AG08396 (cell line): Measurements from ENCODE around the gene LSS.
A peak's percentile ranks its signal among the peaks of the same experiment; 100 is the strongest.
"Not testable (repeated sequence)": the region's sequence is repeated elsewhere in the genome, so short reads cannot be mapped to it uniquely, and the experiment has no call there.

Source experiments
- DNase-seq: peaks from one replicate; pipeline ENCODE4 v3.0.0; 2012; ENCODE audit warnings: low spot score, mixed read lengths

Gene LSS

DNA sequence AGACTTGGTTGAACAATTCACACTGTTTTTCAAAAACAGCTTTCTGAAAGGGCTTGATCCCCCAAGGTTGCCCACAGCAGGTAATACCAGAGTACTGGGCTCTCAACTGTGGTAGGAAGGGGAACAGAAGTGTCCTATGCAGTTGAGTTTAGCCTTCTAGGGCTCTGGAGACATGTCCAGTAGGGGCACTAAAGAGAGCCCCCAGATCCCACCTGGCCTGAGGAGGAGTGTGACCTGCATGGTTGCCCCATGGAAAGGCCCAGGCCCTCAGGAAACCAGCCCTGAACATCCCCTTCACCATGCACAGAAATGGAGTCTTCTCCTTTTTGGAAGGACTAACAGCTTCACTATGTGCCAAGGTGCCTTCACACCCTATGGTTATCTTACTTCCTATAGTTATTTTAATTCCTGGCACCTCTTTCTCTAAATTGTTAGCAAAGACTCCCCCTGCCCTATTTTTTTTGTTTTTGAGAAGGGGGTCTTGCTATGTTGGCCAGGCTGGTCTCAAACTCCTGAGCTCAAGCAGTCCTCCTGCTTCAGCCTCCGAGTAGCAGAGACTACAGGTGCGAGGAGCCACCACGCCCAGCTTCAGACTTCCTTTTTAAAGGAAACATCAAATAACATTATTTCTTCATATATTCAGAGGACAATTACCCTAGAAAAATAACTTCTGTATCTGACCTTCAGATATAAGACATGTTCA lies 16.8 kb upstream of the LSS start:
- no peak for DNase-seq

DNA sequence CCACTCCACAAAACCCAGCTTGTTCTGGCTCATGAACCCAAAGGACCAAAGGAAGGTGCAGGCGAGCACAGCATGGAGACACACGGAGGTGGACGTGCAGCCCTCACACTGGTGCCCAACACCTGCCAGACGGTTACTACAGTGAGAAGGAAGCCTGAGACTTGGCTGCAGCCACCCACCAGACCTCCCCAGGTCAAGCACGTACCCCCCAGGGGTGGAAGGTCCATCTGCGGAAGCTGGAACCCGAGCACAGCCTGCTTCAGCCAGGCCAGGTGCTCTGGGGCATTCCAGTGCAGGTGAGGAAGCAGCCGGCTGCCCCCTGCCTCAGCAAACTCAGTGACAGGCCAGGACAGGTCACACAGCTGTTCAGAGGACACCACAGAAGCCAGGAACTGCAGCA lies 16.0 kb upstream of the LSS start:
- DNase-seq = no peak

DNA sequence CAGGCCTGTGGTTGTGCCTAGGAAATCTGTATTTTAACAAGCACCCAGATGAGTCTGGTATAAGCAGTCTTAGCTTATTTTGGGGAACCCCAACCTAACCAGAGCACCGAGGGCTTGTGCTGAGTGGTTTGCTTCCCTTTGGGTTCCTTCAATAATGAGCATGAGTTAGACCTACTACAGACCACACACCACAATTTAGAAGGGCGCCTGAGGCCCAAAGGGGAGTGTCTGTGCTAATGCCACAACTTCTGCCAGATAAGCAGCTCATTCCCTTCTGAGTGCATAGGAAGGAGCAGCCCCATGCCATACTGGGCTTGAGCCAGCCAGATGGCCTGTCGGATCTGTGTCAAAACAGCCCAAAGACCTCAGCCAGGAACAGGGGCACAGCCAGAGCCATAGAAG lies 15.4 kb upstream of the LSS start:
- DNase-seq = no peak

DNA sequence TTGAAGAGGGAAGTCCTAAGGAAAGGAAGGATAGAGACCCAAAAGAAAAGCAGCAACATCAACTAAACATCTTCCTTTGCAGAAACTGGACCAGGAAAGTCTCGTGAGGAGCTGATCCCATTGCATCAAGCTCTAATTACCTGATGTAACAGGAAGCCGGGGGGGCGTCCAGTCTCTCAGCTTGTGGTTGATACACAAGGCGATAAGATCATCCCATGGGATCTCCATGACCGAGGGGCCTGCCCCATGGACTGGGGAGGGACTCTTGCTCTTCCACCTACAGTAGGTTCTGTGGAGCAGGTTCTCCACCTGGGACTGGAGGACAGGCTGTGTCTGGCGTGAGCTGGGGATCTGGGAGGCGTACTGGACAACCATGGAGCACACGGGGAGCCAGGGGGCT lies 14.8 kb upstream of the LSS start:
- no peak for DNase-seq

DNA sequence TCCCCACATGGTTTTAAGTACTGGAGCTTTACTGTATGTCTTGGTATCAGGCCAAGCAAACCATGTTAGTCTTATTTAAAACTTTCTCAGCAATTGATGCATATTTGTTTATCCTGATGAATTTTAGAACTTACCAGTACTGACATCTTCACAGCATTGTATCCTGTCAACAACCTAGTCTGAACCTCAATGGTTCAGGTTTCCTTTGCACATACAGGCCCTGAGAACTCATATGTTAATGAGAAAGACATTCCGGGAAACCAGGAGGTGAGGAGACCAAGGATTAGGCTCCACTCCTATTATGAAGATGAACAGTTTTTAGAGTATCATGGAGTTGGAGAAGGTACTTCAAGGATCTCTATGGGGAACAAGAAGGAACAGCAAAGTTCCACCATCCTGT lies 13.0 kb upstream of the LSS start:
- not testable (repeated sequence) for DNase-seq

DNA sequence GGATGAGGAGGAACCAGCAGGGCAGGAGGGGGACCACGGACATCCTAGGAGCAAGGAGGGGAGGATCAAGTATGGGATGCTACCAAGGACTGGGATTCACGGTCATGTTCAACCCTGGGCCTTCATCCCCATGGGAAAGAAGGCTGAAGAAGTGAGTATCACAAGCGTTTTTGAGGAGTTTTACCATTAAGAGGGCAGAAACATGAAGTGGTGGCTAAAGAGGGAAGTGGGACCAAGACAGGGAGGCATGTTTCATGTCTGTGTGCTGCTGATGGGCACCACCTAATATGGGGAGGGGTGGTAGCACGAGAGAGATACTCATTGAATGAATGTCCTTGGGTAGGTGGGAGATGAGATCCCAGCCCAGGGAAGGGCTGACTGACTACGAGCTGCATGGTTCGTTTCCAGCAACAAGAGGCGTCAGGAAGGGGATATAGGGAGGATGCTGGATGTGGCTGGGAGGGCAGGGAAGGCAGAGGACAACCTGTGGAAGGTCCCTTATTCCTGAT lies 11.3 kb upstream of the LSS start:
- no peak for DNase-seq

DNA sequence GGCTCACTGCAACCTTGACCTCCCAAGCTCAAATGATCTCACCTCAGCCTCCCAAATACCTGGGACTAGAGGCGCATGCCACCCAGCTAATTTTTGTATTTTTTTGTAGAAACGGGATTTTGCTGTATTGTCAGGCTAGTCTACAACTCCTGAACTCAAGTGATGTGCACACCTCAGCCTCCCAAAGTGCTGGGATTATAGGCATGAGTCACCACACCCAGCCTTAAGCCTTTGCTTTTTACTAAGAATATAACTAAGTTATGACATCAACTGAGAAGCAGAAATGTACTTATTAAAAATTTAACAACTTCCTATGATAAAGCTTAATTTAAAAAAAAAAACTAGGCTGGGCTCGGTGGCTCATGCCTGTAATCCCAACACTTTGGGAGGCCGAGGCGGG lies 8.9 kb upstream of the LSS start:
- DNase-seq = no peak

GRCh38 chr21:46234436-46234950 lies 5.9 kb upstream of the LSS start:
- DNase-seq = no peak

GRCh38 chr21:46229923-46230260 lies 1.3 kb upstream of the LSS start:
- no peak for DNase-seq

DNA sequence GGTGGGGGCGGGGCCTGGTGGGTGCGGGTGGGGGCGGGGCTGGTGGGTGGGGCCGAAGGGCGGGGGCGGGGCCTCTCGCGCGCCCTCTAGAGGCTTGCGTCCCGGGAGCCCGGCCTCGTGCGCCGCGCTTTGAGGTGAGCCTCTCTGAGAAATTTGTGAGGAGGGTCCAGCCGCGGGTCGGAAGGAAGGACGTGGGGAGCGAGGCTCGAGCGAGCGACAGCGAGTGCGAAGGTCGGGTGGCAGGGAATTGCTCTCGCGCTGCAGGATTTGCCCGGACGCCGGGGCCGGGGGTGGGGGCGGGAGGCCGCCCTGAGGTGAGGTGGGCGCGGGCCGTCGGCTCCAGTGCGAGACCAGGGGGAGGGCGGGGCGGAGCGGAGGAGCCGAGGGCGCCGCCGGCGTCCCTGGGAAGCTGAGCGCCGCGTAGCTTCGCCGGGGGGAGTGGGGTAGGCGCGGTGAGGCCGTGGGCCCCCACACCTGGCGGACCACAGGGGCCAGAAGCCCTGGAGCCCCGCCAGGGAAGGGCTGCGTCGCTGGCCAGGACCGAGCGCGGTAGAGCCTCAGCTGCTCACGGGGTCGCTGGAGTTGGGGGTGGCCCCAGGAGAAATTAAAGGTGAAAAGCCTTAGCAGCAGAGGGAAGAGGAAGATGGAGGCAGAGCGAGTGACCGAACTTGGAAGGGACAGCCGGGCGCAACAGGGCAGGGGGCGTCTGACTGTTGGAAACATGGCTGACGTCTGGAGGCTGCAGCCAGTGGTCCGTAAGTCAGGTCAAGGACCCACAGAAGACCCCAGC lies 754 bp upstream of the LSS start:
- DNase-seq = peak; percentile 26

GRCh38 chr21:46227811-46228344 lies 696 bp downstream of the LSS start:
- DNase-seq = no peak

GRCh38 chr21:46226920-46227599 lies 1.5 kb downstream of the LSS start:
- no peak for DNase-seq

GRCh38 chr21:46226146-46226545 lies 2.4 kb downstream of the LSS start:
- DNase-seq = no peak

GRCh38 chr21:46223661-46224060 lies 4.9 kb downstream of the LSS start:
- not testable (repeated sequence) for DNase-seq

DNA sequence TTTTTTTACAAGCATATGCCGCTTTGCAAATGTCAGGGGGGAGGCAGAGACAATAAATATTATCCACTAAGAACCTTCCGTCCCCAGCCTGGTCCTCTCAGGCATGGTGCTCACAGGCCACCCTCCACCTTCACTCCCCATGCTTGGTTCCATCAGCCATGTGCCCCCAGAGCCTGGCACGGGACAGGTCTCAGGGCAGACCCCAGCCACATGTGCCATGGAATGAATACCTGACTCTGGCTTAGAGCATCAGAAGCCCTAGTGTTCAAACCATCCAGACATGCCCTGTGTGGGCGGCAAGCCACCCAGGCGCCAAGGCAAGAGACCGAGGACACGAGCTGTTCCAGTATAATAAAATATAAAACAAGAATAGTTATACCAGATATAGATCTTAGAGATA lies 5.4 kb downstream of the LSS start:
- no peak for DNase-seq

DNA sequence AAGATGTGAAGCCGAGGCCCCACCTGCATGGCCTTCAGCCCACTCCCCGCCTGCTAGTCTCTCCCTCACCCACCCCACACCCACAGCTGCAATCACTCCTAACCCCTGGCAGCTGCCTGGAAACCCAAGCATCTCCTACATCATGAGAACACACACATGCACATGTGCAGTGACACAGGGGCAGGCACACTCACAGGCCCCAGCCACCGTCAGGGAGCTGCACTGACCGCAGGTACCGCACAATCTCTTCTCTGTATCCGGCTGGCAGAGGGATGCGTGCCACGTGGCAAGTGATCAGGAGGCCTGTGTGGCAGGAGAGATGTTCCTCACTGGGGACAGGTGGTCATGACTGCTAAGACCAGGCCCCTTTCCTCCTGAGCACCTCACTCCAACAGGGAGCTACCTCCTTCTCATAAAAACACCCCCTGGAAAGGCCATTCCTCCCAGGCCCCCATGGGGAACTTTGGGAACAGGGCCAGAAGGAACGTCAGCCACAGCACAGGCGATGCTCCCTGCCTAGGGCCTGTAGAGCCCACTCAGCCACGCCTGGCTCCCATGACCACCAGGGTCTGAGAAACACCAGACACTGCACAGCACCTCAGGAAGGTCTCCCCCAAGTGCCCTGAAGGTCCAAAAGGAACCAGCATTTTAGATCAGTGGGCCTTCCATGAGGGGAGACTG lies 6.0 kb downstream of the LSS start:
- DNase-seq = no peak

- DNase-seq = no peak
Observed at GRCh38 chr21:46221664-46222435, 6.7 kb downstream of the LSS start.

DNA sequence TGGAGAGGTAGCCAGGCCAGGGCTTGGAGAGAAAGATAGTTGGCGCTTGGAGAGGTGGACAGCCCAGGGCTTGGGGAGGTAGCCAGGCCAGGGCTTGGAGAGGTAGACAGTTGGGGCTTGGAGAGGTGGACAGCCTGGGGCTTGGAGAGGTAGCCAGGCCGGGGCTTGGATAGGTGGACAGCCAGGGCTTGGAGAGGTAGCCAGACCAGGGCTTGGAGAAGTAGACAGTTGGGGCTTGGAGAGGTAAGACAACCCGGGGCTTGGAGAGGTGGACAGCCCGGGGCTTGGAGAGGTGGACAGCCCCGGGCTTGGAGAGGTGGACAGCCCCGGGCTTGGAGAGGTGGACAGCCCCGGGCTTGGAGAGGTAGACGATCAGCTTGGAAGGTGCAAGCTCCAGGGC lies 7.7 kb downstream of the LSS start:
- DNase-seq = no peak

DNA sequence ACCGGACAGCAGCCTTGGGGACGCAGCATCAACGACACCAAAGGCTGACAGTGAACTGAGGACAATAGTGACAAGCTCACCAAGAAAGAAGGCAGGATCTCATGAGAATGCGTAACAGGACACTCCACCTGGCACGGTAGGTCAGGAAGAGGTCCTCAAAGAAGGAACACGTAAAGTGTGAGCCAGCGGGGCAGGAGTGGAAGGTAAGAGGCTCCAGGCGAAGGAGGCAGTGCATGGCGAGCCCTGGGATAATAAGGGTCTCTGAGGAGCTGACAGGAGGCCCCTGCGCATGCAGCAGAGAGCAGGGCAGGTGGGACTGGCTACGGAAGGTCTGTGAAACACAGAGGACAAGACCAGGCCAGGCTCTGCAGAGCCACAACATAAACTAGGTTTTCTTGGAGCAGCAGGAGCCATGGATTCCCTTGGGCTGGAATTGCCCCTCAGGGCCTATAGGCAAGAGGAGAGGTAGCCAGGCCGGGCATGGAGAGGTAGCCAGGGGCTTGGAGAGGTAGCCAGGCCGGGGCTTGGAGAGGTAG lies 8.2 kb downstream of the LSS start:
- no peak for DNase-seq

- no peak for DNase-seq
Observed at GRCh38 chr21:46219591-46220239, 8.9 kb downstream of the LSS start.
